Gastroesophageal sphincter (tissue), 3 donors: ENCODE measurements around the gene SIGLEC6.

Source experiments
- EP300 ChIP-seq: sonication (generic); formaldehyde crosslinking; IDR thresholded peaks from one replicate; pipeline ENCODE4 v1.6.1; 2017; ENCODE audit warnings: antibody characterized with exemption, mild to moderate bottlenecking
- POLR2A ChIP-seq, 2 donors: fragments of 450-650 bp; IDR thresholded peaks; one replicate each; pipeline ENCODE4 v1.6.1; 2017; ENCODE audit warnings: antibody characterized with exemption in 2 of 2, mild to moderate bottlenecking in 2 of 2, moderate library complexity in 1 of 2
- POLR2AphosphoS5 ChIP-seq: sonication (generic); formaldehyde crosslinking; IDR thresholded peaks from one replicate; pipeline ENCODE4 v1.6.1; 2017; ENCODE audit warnings: antibody characterized with exemption
- TF ChIP-seq, protein P1 (sequence below), 4 experiments: fragments of 200-600 bp in 2 of 4; fragments of 450-650 bp in 2 of 4; sonication (generic) in 1 of 4; IDR thresholded peaks; one replicate each; pipeline ENCODE4 v1.5.1; 2017 to 2019; ENCODE audit warnings: antibody characterized with exemption in 4 of 4, mild to moderate bottlenecking in 2 of 4, moderate library complexity in 2 of 4

DNA sequence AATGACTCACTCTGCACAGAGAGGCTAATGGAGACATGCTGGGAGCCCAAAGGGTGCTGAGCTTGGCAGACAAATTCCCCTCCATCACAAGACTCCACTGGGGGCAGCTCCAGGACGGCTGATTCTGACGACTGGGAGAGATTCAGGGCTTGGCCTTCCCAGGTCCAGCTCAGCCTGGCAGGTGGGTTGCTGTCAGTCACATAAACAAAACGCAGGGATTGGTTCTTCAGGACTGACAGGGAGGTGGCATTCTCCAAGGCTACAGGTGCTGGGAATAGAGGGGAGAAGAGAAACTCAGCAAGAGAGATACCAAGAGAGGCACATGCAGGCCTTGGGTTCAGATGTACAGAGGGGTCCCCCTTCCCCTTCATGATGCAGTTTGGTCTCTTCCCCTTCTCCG, 28.9 kb upstream of the SIGLEC6 start:
- TF ChIP-seq, protein P1, sequence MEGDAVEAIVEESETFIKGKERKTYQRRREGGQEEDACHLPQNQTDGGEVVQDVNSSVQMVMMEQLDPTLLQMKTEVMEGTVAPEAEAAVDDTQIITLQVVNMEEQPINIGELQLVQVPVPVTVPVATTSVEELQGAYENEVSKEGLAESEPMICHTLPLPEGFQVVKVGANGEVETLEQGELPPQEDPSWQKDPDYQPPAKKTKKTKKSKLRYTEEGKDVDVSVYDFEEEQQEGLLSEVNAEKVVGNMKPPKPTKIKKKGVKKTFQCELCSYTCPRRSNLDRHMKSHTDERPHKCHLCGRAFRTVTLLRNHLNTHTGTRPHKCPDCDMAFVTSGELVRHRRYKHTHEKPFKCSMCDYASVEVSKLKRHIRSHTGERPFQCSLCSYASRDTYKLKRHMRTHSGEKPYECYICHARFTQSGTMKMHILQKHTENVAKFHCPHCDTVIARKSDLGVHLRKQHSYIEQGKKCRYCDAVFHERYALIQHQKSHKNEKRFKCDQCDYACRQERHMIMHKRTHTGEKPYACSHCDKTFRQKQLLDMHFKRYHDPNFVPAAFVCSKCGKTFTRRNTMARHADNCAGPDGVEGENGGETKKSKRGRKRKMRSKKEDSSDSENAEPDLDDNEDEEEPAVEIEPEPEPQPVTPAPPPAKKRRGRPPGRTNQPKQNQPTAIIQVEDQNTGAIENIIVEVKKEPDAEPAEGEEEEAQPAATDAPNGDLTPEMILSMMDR (IDR thresholded peaks at IDR 0.05), result no peak
- TF ChIP-seq EP300 (no peak), POLR2A (IDR thresholded peaks at IDR 0.05) (no peak), POLR2AphosphoS5 (no peak)
